Activated CD4-positive, alpha-beta T cell treated with anti-CD3 and anti-CD28 coated beads, Interleukin-2, amount 10 ng/mL, durations not matched to agents 7 days and 5 days (primary cell): ENCODE results near the gene AGPAT1. TPM values are rescaled to one million over a fixed set of nuclear protein-coding genes. Genes with fewer than 3 reads are reported as not detected.

ENCODE experiments used
- CTCF ChIA-PET: fragments of 350-600 bp; sonication (Branson Sonifier 250); formaldehyde crosslinking; loops from one replicate; lab custom pipeline; 2021; ENCODE audit warnings: antibody characterized with exemption; lab: Charles Lee
- POLR2A ChIA-PET: fragments of 350-600 bp; sonication (Branson Sonifier 250); formaldehyde crosslinking; loops from one replicate; lab custom pipeline; 2021; ENCODE audit warnings: antibody characterized with exemption; lab: Charles Lee
- DNase-seq: peaks from one replicate; pipeline ENCODE4 v3.0.0-alpha.2; 2020
- H3K27ac Mint-ChIP-seq: one replicate; pipeline ENCODE4 v1.8.0; 2021; ENCODE audit warnings: mild to moderate bottlenecking, moderate library complexity, mixed read lengths
- H3K27me3 Mint-ChIP-seq: one replicate; pipeline ENCODE4 v1.8.0; 2021; ENCODE audit warnings: mixed read lengths
- H3K36me3 Mint-ChIP-seq: one replicate; pipeline ENCODE4 v1.8.0; 2021; ENCODE audit warnings: low read depth, mixed read lengths
- H3K4me1 Mint-ChIP-seq: one replicate; pipeline ENCODE4 v1.8.0; 2021; ENCODE audit warnings: mixed read lengths
- H3K4me3 Mint-ChIP-seq: one replicate; pipeline ENCODE4 v1.8.0; 2021; ENCODE audit warnings: mild to moderate bottlenecking, moderate library complexity, mixed read lengths
- H3K9me3 Mint-ChIP-seq: one replicate; pipeline ENCODE4 v1.8.0; 2021; ENCODE audit warnings: mixed read lengths
- total RNA-seq, 2 experiments: library from RNA; stranded (reverse); gene quantifications; one replicate each; pipeline ENCODE4 v1.2.3, GENCODE V29; 2021

The AGPAT1 gene
- total RNA-seq: 10 to 100 TPM; 47.3 to 52.0 TPM

- peak within 1 kb of the TSS; percentile 90 for H3K4me3 Mint-ChIP-seq
- DNase-seq: peak; percentile 96
- no peaks in the 10 kb centered on the region for H3K27me3 Mint-ChIP-seq
- CTCF ChIA-PET: interaction anchor here (0.5 kb wide), 1 partner anchor 14 kb away, joined by 3 read pairs; no protein-coding TSS in a partner anchor
- POLR2A ChIA-PET: interaction anchor here (0.6 kb wide), 1 partner anchor 12 kb away, joined by 6 read pairs; no protein-coding TSS in a partner anchor
- H3K36me3 Mint-ChIP-seq: peaks cover 18% of the 10 kb centered on the region
- peak within 1 kb of the TSS; percentile 89 for H3K27ac Mint-ChIP-seq
- peaks cover 67% of the 10 kb centered on the region for H3K4me1 Mint-ChIP-seq
- no peaks in the 10 kb centered on the region for H3K9me3 Mint-ChIP-seq
Observed at GRCh38 chr6:32175711-32176475, at the start of gene AGPAT1. Gene AGPAT1, minus strand, starts transcription at chr6:32176084. Its CDS starts 4,588 bp downstream, at chr6:32171496.

- Mint-ChIP-seq H3K9me3 (no peaks in the 10 kb centered on the region), H3K27me3 (no peaks in the 10 kb centered on the region), H3K4me1 (peaks cover 9% of the 10 kb centered on the region), H3K36me3 (no peaks in the 10 kb centered on the region), H3K4me3 (no peak overlapping the region), H3K27ac (no peak overlapping the region)
- DNase-seq: no peak
- ChIA-PET POLR2A (no interaction called here), CTCF (no interaction called here)
Observed at GRCh38 chr6:32224696-32225095, 48.8 kb upstream of the AGPAT1 start.

GRCh38 chr6:32223258-32224235 is 47.7 kb upstream of the AGPAT1 start, which contains the start of gene NOTCH4:
Gene NOTCH4, minus strand, starts transcription at chr6:32224067. Its CDS starts 139 bp downstream, at chr6:32223928.
- H3K27me3 Mint-ChIP-seq: no peaks in the 10 kb centered on the region
- no peaks in the 10 kb centered on the region for H3K36me3 Mint-ChIP-seq
- peak within 1 kb of the TSS; percentile 63 for H3K27ac Mint-ChIP-seq
- H3K9me3 Mint-ChIP-seq: no peaks in the 10 kb centered on the region
- H3K4me1 Mint-ChIP-seq: peaks cover 9% of the 10 kb centered on the region
- H3K4me3 Mint-ChIP-seq: no peak within 1 kb of the TSS
- ChIA-PET POLR2A (no interaction called here), CTCF (interaction anchor here (0.6 kb wide), 1 partner anchor 1310 kb away, joined by 3 read pairs; no protein-coding TSS in a partner anchor)
- DNase-seq: no peak

- peaks cover under 1% of the 10 kb centered on the region for H3K27me3 Mint-ChIP-seq
- H3K27ac Mint-ChIP-seq: peak overlapping the region; percentile 63
- H3K4me3 Mint-ChIP-seq: no peak overlapping the region
- POLR2A ChIA-PET: no interaction called here
- H3K36me3 Mint-ChIP-seq: no peaks in the 10 kb centered on the region
- DNase-seq: no peak
- no peaks in the 10 kb centered on the region for H3K9me3 Mint-ChIP-seq
- peaks cover 9% of the 10 kb centered on the region for H3K4me1 Mint-ChIP-seq
- CTCF ChIA-PET: interaction anchor here (0.9 kb wide), 1 partner anchor 480 kb away, joined by 3 read pairs; no protein-coding TSS in a partner anchor
Observed at GRCh38 chr6:32222333-32223230, 46.7 kb upstream of the AGPAT1 start.

GRCh38 chr6:32220021-32220420 is 44.1 kb upstream of the AGPAT1 start:
- H3K9me3 Mint-ChIP-seq: no peaks in the 10 kb centered on the region
- no peaks in the 10 kb centered on the region for H3K36me3 Mint-ChIP-seq
- DNase-seq: no peak
- H3K27ac Mint-ChIP-seq: no peak overlapping the region
- peaks cover 2% of the 10 kb centered on the region for H3K27me3 Mint-ChIP-seq
- ChIA-PET CTCF (interaction anchor here (0.6 kb wide), 1 partner anchor 90 kb away, joined by 3 read pairs; the partner anchor contains the start of gene FKBPL), POLR2A (no interaction called here)
- H3K4me1 Mint-ChIP-seq: peaks cover 9% of the 10 kb centered on the region
- no peak overlapping the region for H3K4me3 Mint-ChIP-seq

GRCh38 chr6:32218167-32218566 is 42.3 kb upstream of the AGPAT1 start:
- Mint-ChIP-seq H3K27ac (no peak overlapping the region), H3K4me3 (no peak overlapping the region), H3K36me3 (no peaks in the 10 kb centered on the region), H3K27me3 (peaks cover 2% of the 10 kb centered on the region), H3K4me1 (peaks cover 9% of the 10 kb centered on the region), H3K9me3 (no peaks in the 10 kb centered on the region)
- POLR2A ChIA-PET: no interaction called here
- DNase-seq: no peak
- CTCF ChIA-PET: no interaction called here

GRCh38 chr6:32216998-32217397 is 41.1 kb upstream of the AGPAT1 start:
- H3K36me3 Mint-ChIP-seq: no peaks in the 10 kb centered on the region
- ChIA-PET POLR2A (no interaction called here), CTCF (no interaction called here)
- no peak overlapping the region for H3K27ac Mint-ChIP-seq
- H3K4me3 Mint-ChIP-seq: no peak overlapping the region
- no peak for DNase-seq
- H3K9me3 Mint-ChIP-seq: no peaks in the 10 kb centered on the region
- no peaks in the 10 kb centered on the region for H3K4me1 Mint-ChIP-seq
- H3K27me3 Mint-ChIP-seq: peaks cover 2% of the 10 kb centered on the region

GRCh38 chr6:32216285-32216684 is 40.4 kb upstream of the AGPAT1 start:
- Mint-ChIP-seq H3K4me1 (no peaks in the 10 kb centered on the region), H3K4me3 (no peak overlapping the region), H3K36me3 (no peaks in the 10 kb centered on the region), H3K9me3 (no peaks in the 10 kb centered on the region), H3K27me3 (peaks cover 2% of the 10 kb centered on the region), H3K27ac (no peak overlapping the region)
- no peak for DNase-seq
- ChIA-PET POLR2A (no interaction called here), CTCF (interaction anchor here (0.7 kb wide), 2 partner anchors 18 to 28 kb away, joined by 3 read pairs; no protein-coding TSS in a partner anchor)

- H3K27ac Mint-ChIP-seq: no peak overlapping the region
- H3K27me3 Mint-ChIP-seq: peaks cover 2% of the 10 kb centered on the region
- H3K36me3 Mint-ChIP-seq: no peaks in the 10 kb centered on the region
Observed at GRCh38 chr6:32215617-32216016, 39.7 kb upstream of the AGPAT1 start.

GRCh38 chr6:32214126-32214525 is 38.2 kb upstream of the AGPAT1 start:
- Mint-ChIP-seq H3K4me1 (no peaks in the 10 kb centered on the region), H3K36me3 (no peaks in the 10 kb centered on the region), H3K27me3 (peaks cover 2% of the 10 kb centered on the region), H3K9me3 (no peaks in the 10 kb centered on the region), H3K4me3 (no peak overlapping the region), H3K27ac (no peak overlapping the region)
- CTCF ChIA-PET: no interaction called here
- POLR2A ChIA-PET: no interaction called here
- no peak for DNase-seq

More at GRCh38 chr6:32215617-32216016, 39.7 kb upstream of the AGPAT1 start:
- no peak overlapping the region for H3K4me3 Mint-ChIP-seq
- no peak for DNase-seq
- CTCF ChIA-PET: interaction anchor here (0.6 to 0.7 kb wide), 4 partner anchors 16 to 582 kb away, joined by 3 to 4 read pairs (median 3); no protein-coding TSS in a partner anchor
- POLR2A ChIA-PET: no interaction called here
- no peaks in the 10 kb centered on the region for H3K4me1 Mint-ChIP-seq
- no peaks in the 10 kb centered on the region for H3K9me3 Mint-ChIP-seq

GRCh38 chr6:32213649-32214048 is 37.8 kb upstream of the AGPAT1 start:
- ChIA-PET CTCF (no interaction called here), POLR2A (no interaction called here)
- Mint-ChIP-seq H3K4me1 (no peaks in the 10 kb centered on the region), H3K27me3 (peaks cover 2% of the 10 kb centered on the region), H3K36me3 (no peaks in the 10 kb centered on the region), H3K9me3 (no peaks in the 10 kb centered on the region), H3K27ac (no peak overlapping the region), H3K4me3 (no peak overlapping the region)
- DNase-seq: no peak
